ENCODE measurements around the gene ACTL7A. TPM values are rescaled to one million over a fixed set of nuclear protein-coding genes. Genes with fewer than 3 reads are reported as not detected.

ACTL7A gene
- total RNA-seq, 2 donors from 2014 or later: not detected

DNA sequence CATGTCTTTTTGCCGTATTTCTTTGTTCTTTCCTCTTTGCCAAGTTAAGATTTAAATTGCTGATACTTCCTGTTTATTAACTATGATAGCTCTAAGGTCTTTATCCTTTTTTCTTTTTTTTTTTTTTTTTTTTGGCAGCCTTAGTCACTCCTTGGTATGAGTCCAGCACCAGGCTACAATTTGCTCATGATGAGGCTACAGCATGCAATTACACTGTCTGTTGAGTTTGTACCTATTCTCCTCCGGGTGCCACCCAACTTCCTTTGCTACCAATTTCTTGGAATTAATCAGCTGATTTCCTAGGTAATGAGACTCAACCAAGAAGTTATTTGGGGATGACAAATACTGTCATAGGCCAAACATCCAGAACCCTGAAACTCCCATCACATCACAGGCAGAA lies 31.8 kb upstream of the ACTL7A start:
- Histone ChIP-seq H3K4me3 (ENCODE audit: low read length) (no peak overlapping the region), H3K27ac (ENCODE audit: low read depth, low read length) (no peak overlapping the region), H3K9ac (ENCODE audit: extremely low read depth, low read length, poor library complexity, severe bottlenecking) (no peak overlapping the region), H3K4me1 (ENCODE audit: control insufficient read depth, insufficient read depth, low read length) (no peaks in the 10 kb centered on the region), H3K36me3 (ENCODE audit: control insufficient read depth, insufficient read depth, low read length) (no peaks in the 10 kb centered on the region), H3K27me3 (ENCODE audit: control insufficient read depth, insufficient read depth, low read length, poor library complexity, severe bottlenecking) (no peaks in the 10 kb centered on the region), H3K9me3 (ENCODE audit: control insufficient read depth, low read length) (no peaks in the 10 kb centered on the region)
- no peak for DNase-seq
- Mint-ChIP-seq H3K36me3 (ENCODE audit: low read depth) (no peaks in the 10 kb centered on the region), H3K27me3 (ENCODE audit: insufficient read depth) (no peaks in the 10 kb centered on the region), H3K27ac (no peak overlapping the region), H3K4me1 (no peaks in the 10 kb centered on the region), H3K9me3 (peaks cover 10% of the 10 kb centered on the region), H3K4me3 (no peak overlapping the region)
- 89 to 94% methylated on average over 1 to 2 of the region's 2 CpGs for WGBS, 2 experiments (ENCODE audit: insufficient coverage in 1 of 2, insufficient read length in 1 of 2)
- TF ChIP-seq, protein P1, sequence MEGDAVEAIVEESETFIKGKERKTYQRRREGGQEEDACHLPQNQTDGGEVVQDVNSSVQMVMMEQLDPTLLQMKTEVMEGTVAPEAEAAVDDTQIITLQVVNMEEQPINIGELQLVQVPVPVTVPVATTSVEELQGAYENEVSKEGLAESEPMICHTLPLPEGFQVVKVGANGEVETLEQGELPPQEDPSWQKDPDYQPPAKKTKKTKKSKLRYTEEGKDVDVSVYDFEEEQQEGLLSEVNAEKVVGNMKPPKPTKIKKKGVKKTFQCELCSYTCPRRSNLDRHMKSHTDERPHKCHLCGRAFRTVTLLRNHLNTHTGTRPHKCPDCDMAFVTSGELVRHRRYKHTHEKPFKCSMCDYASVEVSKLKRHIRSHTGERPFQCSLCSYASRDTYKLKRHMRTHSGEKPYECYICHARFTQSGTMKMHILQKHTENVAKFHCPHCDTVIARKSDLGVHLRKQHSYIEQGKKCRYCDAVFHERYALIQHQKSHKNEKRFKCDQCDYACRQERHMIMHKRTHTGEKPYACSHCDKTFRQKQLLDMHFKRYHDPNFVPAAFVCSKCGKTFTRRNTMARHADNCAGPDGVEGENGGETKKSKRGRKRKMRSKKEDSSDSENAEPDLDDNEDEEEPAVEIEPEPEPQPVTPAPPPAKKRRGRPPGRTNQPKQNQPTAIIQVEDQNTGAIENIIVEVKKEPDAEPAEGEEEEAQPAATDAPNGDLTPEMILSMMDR (conservative IDR thresholded peaks at IDR 0.05): no peak

DNA sequence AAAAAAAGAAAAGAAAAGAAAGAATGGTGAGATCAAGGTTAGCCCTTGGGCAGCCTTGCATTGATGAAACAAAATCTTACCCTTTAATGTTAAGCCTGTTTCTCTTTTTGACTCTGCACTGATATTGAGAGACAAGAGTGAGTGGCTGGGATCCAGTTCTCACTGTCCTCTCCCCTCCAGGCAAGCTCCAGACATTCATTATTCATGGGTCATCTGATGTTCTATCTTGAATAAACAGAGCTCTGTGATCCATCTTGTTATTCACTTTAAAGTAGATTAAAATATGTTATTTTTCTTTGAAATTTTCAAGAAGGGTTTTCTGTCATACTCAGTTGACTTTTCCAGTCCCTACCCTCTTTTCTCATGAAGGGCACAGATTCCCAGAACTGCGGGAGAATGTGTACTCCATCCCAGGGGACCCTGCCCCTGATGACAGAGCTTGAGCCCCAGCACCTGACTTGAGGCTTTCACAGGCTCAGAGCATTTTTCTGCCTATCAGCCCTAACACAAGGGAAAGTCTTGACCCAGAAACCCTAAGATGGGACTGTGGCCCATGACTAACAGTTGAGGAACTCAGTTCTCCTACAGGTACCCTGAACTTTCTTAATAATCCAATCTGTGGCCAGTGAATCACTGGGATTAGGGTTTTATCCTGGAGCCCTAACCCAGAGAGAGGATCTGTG lies 30.4 kb upstream of the ACTL7A start:
- Histone ChIP-seq H3K4me3 (ENCODE audit: low read length) (no peak overlapping the region), H3K27ac (ENCODE audit: low read depth, low read length) (no peak overlapping the region), H3K4me1 (ENCODE audit: control insufficient read depth, insufficient read depth, low read length) (no peaks in the 10 kb centered on the region), H3K9ac (ENCODE audit: extremely low read depth, low read length, poor library complexity, severe bottlenecking) (no peak overlapping the region), H3K27me3 (ENCODE audit: control insufficient read depth, insufficient read depth, low read length, poor library complexity, severe bottlenecking) (no peaks in the 10 kb centered on the region), H3K36me3 (ENCODE audit: control insufficient read depth, insufficient read depth, low read length) (no peaks in the 10 kb centered on the region), H3K9me3 (ENCODE audit: control insufficient read depth, low read length) (no peaks in the 10 kb centered on the region)
- WGBS, 2 experiments (ENCODE audit: insufficient coverage in 1 of 2, insufficient read length in 1 of 2): 98 to 100% methylated on average over 1 of the region's 1 CpG
- peaks cover under 1% of the 10 kb centered on the region for H3K9me3 Mint-ChIP-seq
- H3K27ac Mint-ChIP-seq: no peak overlapping the region
- H3K27me3 Mint-ChIP-seq (ENCODE audit: insufficient read depth): no peaks in the 10 kb centered on the region
- H3K36me3 Mint-ChIP-seq (ENCODE audit: low read depth): no peaks in the 10 kb centered on the region
- TF ChIP-seq, protein P1 (conservative IDR thresholded peaks at IDR 0.05): no peak
- DNase-seq: no peak
- peaks cover 7% of the 10 kb centered on the region for H3K4me1 Mint-ChIP-seq
- no peak overlapping the region for H3K4me3 Mint-ChIP-seq

DNA sequence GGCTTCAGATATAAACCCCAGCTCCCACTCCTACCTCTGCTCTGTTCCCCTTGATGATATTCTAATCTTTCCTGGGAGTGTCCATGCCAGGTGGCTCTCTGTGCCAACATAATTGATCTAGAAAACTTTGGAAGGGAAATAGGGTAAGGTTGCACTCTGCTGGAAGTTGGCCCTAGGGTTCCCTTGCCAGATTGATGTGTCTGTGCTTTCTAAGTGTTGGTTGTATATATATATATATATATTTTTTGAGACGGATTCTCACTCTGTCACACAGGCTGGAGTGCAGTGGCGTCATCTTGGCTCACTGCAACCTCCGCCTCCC lies 29.9 kb upstream of the ACTL7A start:
- H3K27ac Mint-ChIP-seq: no peak overlapping the region
- TF ChIP-seq, protein P1 (conservative IDR thresholded peaks at IDR 0.05): no peak
- Histone ChIP-seq H3K4me1 (ENCODE audit: control insufficient read depth, insufficient read depth, low read length) (no peaks in the 10 kb centered on the region), H3K9me3 (ENCODE audit: control insufficient read depth, low read length) (no peaks in the 10 kb centered on the region), H3K27me3 (ENCODE audit: control insufficient read depth, insufficient read depth, low read length, poor library complexity, severe bottlenecking) (no peaks in the 10 kb centered on the region), H3K9ac (ENCODE audit: extremely low read depth, low read length, poor library complexity, severe bottlenecking) (no peak overlapping the region), H3K36me3 (ENCODE audit: control insufficient read depth, insufficient read depth, low read length) (no peaks in the 10 kb centered on the region), H3K27ac (ENCODE audit: low read depth, low read length) (no peak overlapping the region), H3K4me3 (ENCODE audit: low read length) (no peak overlapping the region)
- no peaks in the 10 kb centered on the region for H3K36me3 Mint-ChIP-seq (ENCODE audit: low read depth)
- no peaks in the 10 kb centered on the region for H3K9me3 Mint-ChIP-seq
- peaks cover 7% of the 10 kb centered on the region for H3K4me1 Mint-ChIP-seq
- DNase-seq: no peak
- no peaks in the 10 kb centered on the region for H3K27me3 Mint-ChIP-seq (ENCODE audit: insufficient read depth)
- WGBS, 2 experiments (ENCODE audit: insufficient coverage in 1 of 2, insufficient read length in 1 of 2): 80 to 89% methylated on average over 1 to 3 of the region's 3 CpGs
- no peak overlapping the region for H3K4me3 Mint-ChIP-seq
